Pancreas (tissue), 10 donors: Measurements from ENCODE around the gene TGM4. TPM values are rescaled to one million over a fixed set of nuclear protein-coding genes. Genes with fewer than 3 reads are reported as not detected.
A peak's percentile ranks its signal among the peaks of the same experiment; 100 is the strongest.

Experiments used
- ATAC-seq, 4 donors: fragments of 200-7000 bp; cut with Tn5 transposase; one replicate each; pipeline versions ENCODE4 v1.8.0 to v1.9.1; 2020; ENCODE audit warnings: mild to moderate bottlenecking in 4 of 4, moderate library complexity in 4 of 4
- DNase-seq, 6 donors: peaks; one replicate each; pipeline ENCODE4 v3.0.0-alpha.2; 2020
- FAIRE-seq: peaks from 2 replicates; lab custom pipeline; 2012; peaks lifted over from hg19 to GRCh38; lab: Jason Lieb, UNC
- H3K27ac ChIP-seq, 4 donors: fragments of 200-600 bp; sonication (generic); 1 replicate in 3 of 4; 2 replicates in 1 of 4; pipeline versions ENCODE4 v1.5.0 to v1.8.0; 2020
- H3K27me3 ChIP-seq, 4 donors: fragments of 200-600 bp; one replicate each; pipeline ENCODE4 v1.8.0; 2021
- H3K36me3 ChIP-seq, 3 donors: fragments of 200-600 bp; sonication (generic) in 1 of 3; one replicate each; pipeline versions ENCODE4 v1.5.0 to v1.8.0; 2020 to 2021
- H3K4me1 ChIP-seq, 3 donors: fragments of 200-600 bp; one replicate each; pipeline ENCODE4 v1.8.0; 2021
- H3K4me3 ChIP-seq, 4 donors: fragments of 200-600 bp; sonication (generic) in 2 of 4; one replicate each; pipeline versions ENCODE4 v1.5.0 to v1.8.0; 2020 to 2021
- H3K9me3 ChIP-seq, 4 donors: fragments of 200-600 bp; one replicate each; pipeline ENCODE4 v1.8.0; 2021
- CTCF ChIP-seq, 4 donors: fragments of 200-600 bp; sonication (generic) in 3 of 4; IDR thresholded peaks; one replicate each; pipeline versions ENCODE4 v1.5.0 to v1.8.0; 2021; ENCODE audit warnings: antibody characterized with exemption in 4 of 4
- WGBS, 2 donors: extraction: QIAGEN DNeasy Blood & Tissue Kit; methylation state at CpG; one replicate each; pipeline ENCODE4 v1.1.7; 2013; 5-methylcytosine and 5-hydroxymethylcytosine counted together
- intact Hi-C, 3 donors: fragments of 100-400 bp; cut with DNase I; formaldehyde crosslinking; loops; one replicate each; pipeline versions ENCODE4 v1.11.1 to v1.14.2; 2022
- polyA plus RNA-seq, 2 donors: library from polyadenylated mRNA; stranded (reverse); fragments of 200-250 nt; gene quantifications; one replicate each; pipeline ENCODE4 v1.2.3, GENCODE V29; 2013
- total RNA-seq, 6 donors: library from RNA; stranded (reverse); fragmentation: NEBNext Ultra II Directional in 4 of 6; extraction: Animal tissue kit (Norgen Biotek cat#: 25700) in 4 of 6; gene quantifications; one replicate each; pipeline versions ENCODE4 v1.2.1 to v1.2.4, GENCODE V29; 2021 to 2023
- donor health status: healthy with polysubstance abuse.
- donor health status: DM: no; HTN: no; CAD: no; lungs with moderate emphysema.
- donor health status: DM: no; HTN: no; CAD: no.
- donor health status: control.
- donor health status: control.
- donor health status: Bipolar disorder and iron deficiency.
- donor health status: DM: yes; HTN: yes; CAD: no.
- donor health status: DM: no; HTN: no; CAD: no.
- donor health status: DM: no; HTN: no; CAD: no.
- donor health status: DM: yes; HTN: yes; CAD: no.

TGM4 gene
- total and polyA plus RNA-seq, 8 donors, result not detected

DNA sequence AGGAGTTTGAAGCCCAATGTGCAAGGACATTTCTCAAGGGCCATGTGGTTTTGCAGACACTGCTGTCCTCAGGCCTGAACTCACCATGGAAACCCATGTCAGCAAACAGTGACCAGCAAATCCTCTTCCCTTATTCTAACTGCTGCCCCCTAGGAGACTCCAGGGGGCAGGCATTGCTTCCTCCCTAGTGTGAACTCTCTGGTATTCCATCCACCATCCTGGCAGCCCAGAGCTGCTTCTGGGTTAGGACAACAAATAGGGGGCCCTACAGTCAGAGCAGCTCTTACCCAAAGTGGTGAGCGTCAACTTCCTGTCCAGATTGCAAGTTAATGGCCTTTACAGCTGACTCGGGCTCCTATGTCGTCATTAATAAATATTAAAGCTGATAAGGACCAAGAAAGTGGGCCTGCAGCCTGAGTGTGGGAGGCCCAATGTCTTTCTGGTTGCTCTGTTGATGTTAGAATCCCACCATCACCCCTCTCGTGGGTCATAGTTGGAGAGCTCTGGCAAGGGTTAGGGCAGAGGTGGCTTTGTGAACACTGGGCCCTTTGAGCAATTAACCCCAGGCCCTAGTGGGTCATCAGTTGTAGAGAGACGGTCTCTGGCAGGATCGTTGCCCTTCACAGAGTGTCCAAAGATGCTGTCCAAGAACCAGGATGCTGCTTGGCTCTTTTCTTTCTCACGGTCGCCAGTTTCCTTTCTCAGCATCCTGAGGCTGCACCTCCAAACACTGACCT lies 41.5 kb downstream of the TGM4 start:
- no peaks in the 10 kb centered on the region for H3K4me1 ChIP-seq
- FAIRE-seq, result no peak
- 53 to 56% methylated on average over 8 of the region's 8 CpGs for WGBS, 2 donors
- no peaks in the 10 kb centered on the region for H3K36me3 ChIP-seq
- intact Hi-C loops, result loop anchor here in 2 of 3 donors (2.0 to 10.0 kb wide), 2 partner anchors 381 to 385 kb away; no protein-coding TSS in a partner anchor
- H3K4me3 ChIP-seq, result no peak overlapping the region
- no peaks in the 10 kb centered on the region for H3K9me3 ChIP-seq
- H3K27me3 ChIP-seq, result no peaks in the 10 kb centered on the region
- no peak for DNase-seq
- no peak for TF ChIP-seq CTCF (IDR thresholded peaks at IDR 0.05)
- no peak overlapping the region for H3K27ac ChIP-seq
- no peak for ATAC-seq

- DNase-seq (no peak), FAIRE-seq (no peak), ATAC-seq (no peak)
- Histone ChIP-seq H3K27ac (no peak overlapping the region), H3K36me3 (peaks cover 0 to 5% (median 0%) of the 10 kb centered on the region in 3 donors), H3K4me1 (no peaks in the 10 kb centered on the region), H3K4me3 (no peak overlapping the region), H3K9me3 (no peaks in the 10 kb centered on the region), H3K27me3 (no peaks in the 10 kb centered on the region)
- intact Hi-C loops, result loop anchor here in 1 of 3 donors (10.0 kb wide), 1 partner anchor 383 kb away; no protein-coding TSS in a partner anchor
- TF ChIP-seq CTCF (IDR thresholded peaks at IDR 0.05), result no peak
- 86 to 95% methylated on average over 11 to 12 of the region's 12 CpGs for WGBS, 2 donors
These were observed 43.7 kb downstream of the TGM4 start for GRCh38 chr3:44918087-44918486.

DNA sequence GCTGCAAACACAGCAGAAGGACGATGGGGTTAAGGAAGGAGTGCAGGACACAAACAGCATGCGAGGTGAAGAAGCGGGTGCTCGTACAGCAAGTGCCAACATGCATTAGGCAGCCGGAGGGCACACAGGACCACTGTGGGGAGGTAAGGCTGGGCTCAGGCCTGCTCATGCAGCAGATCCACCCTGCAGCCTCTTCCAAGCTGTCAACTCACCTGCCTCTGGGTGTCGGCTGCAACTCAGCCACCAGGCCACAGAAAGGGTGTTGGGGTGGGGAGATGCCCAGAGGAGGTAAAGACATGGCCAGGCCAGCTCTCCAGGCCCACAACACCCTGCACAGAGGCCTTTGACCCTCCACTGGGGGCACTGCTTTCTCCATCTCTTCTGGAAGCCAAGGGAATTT lies 44.2 kb downstream of the TGM4 start:
- FAIRE-seq, result no peak
- Histone ChIP-seq H3K27ac (no peak overlapping the region), H3K4me1 (no peaks in the 10 kb centered on the region), H3K4me3 (no peak overlapping the region), H3K36me3 (peaks cover 0 to 5% (median 0%) of the 10 kb centered on the region in 3 donors), H3K27me3 (no peaks in the 10 kb centered on the region), H3K9me3 (no peaks in the 10 kb centered on the region)
- DNase-seq, result no peak
- no peak for ATAC-seq
- intact Hi-C loops, result loop anchor here in 1 of 3 donors (10.0 kb wide), 1 partner anchor 384 kb away; no protein-coding TSS in a partner anchor
- TF ChIP-seq CTCF (IDR thresholded peaks at IDR 0.05), result no peak
- WGBS, 2 donors, result 87% methylated on average over 6 of the region's 6 CpGs

GRCh38 chr3:44920081-44920480 lies 45.7 kb downstream of the TGM4 start:
- H3K9me3 ChIP-seq, result no peaks in the 10 kb centered on the region
- WGBS, 2 donors, result 88 to 91% methylated on average over 3 of the region's 3 CpGs
- intact Hi-C loops, result no loop called here
- no peak for TF ChIP-seq CTCF (IDR thresholded peaks at IDR 0.05)
- H3K36me3 ChIP-seq, result peaks cover 0 to 5% (median 0%) of the 10 kb centered on the region in 3 donors
- no peak overlapping the region for H3K4me3 ChIP-seq
- no peak for FAIRE-seq
- H3K4me1 ChIP-seq, result no peaks in the 10 kb centered on the region
- peak in 1 of 6 donors; percentile 45 for DNase-seq
- no peaks in the 10 kb centered on the region for H3K27me3 ChIP-seq
- no peak overlapping the region for H3K27ac ChIP-seq
- ATAC-seq, result no peak
